Smooth muscle cell (in vitro differentiated cells): ENCODE data around the gene SLC39A9. TPM values are rescaled to one million over a fixed set of nuclear protein-coding genes. Genes with fewer than 3 reads are reported as not detected.

Source experiments
- DNase-seq: peaks from one replicate; lab custom pipeline; 2025; ENCODE audit not compliant: unreplicated experiment; lab: John Stamatoyannopoulos, UW
- H2AFZ ChIP-seq: fragments of 200-600 bp; sonication (generic); 2 replicates; pipeline ENCODE4 v1.6.0; 2016; ENCODE audit warnings: antibody characterized with exemption, low read depth, mild to moderate bottlenecking
- H3F3A ChIP-seq: fragments of 200-600 bp; sonication (generic); 2 replicates; pipeline ENCODE4 v1.6.0; 2017; ENCODE audit warnings: antibody characterized with exemption, low read depth
- H3K27ac ChIP-seq: fragments of 200-600 bp; sonication (generic); 2 replicates; pipeline ENCODE4 v1.5.1; 2016; ENCODE audit warnings: low read depth, mild to moderate bottlenecking
- H3K27me3 ChIP-seq: fragments of 200-600 bp; sonication (generic); 2 replicates; pipeline ENCODE4 v1.6.1; 2016; ENCODE audit warnings: low read depth, mild to moderate bottlenecking
- H3K36me3 ChIP-seq: fragments of 200-600 bp; sonication (generic); 2 replicates; pipeline ENCODE4 v1.5.1; 2016; ENCODE audit warnings: low read depth
- H3K4me1 ChIP-seq: fragments of 200-600 bp; sonication (generic); 2 replicates; pipeline ENCODE4 v1.5.1; 2016; ENCODE audit warnings: low read depth
- H3K4me2 ChIP-seq: fragments of 200-600 bp; sonication (generic); 2 replicates; pipeline ENCODE4 v1.6.0; 2016; ENCODE audit warnings: mild to moderate bottlenecking
- H3K4me3 ChIP-seq: fragments of 200-600 bp; sonication (generic); 2 replicates; pipeline ENCODE4 v1.5.1; 2016; ENCODE audit warnings: mild to moderate bottlenecking
- H3K79me2 ChIP-seq: fragments of 200-600 bp; sonication (generic); 2 replicates; pipeline ENCODE4 v1.6.0; 2016; ENCODE audit warnings: low read depth, mild to moderate bottlenecking
- H3K9ac ChIP-seq: fragments of 200-600 bp; sonication (generic); 2 replicates; pipeline ENCODE4 v1.6.0; 2016; ENCODE audit warnings: low read depth
- H3K9me3 ChIP-seq: fragments of 200-600 bp; sonication (generic); replicated peaks from 2 replicates; pipeline ENCODE4 v1.5.1; 2016; ENCODE audit warnings: low read depth
- H4K20me1 ChIP-seq: fragments of 200-600 bp; sonication (generic); 2 replicates; pipeline ENCODE4 v1.6.0; 2016; ENCODE audit warnings: low read depth
- WGBS: methylation state at CpG from one replicate; pipeline ENCODE4 v1.1.7; 2016; ENCODE audit warnings: low lambda C conversion rate; 5-methylcytosine and 5-hydroxymethylcytosine counted together
- polyA plus RNA-seq: library from polyadenylated mRNA; unstranded; fragments of >200 nt; fragmentation: Nextera tagmentation; extraction: Ambion mirVana; gene quantifications from 2 replicates; pipeline ENCODE4 v1.2.1, GENCODE V29; 2016
- total RNA-seq: library from RNA; depleted of rRNA; stranded (reverse); fragments of >200 nt; gene quantifications from 2 replicates; pipeline ENCODE4 v1.2.3, GENCODE V29; 2014
- TF ChIP-seq, protein P1 (sequence below): fragments of 200-600 bp; sonication (generic); IDR thresholded peaks from 2 replicates; pipeline ENCODE4 v1.5.1; 2017; ENCODE audit warnings: borderline replicate concordance, mild to moderate bottlenecking, antibody characterized with exemption; ENCODE audit not compliant: insufficient read depth, poor library complexity, severe bottlenecking

SLC39A9 gene
- total RNA-seq (106 and 110 TPM in 2 replicates), polyA plus RNA-seq (39.9 and 42.8 TPM in 2 replicates)

- Histone ChIP-seq H3K9ac (peak within 1 kb of the TSS; percentile 97), H3F3A (no peaks in the 10 kb centered on the region), H3K4me1 (peaks cover 33% of the 10 kb centered on the region), H3K27ac (peak within 1 kb of the TSS; percentile 92), H3K36me3 (peaks cover 3% of the 10 kb centered on the region), H3K27me3 (no peaks in the 10 kb centered on the region), H3K9me3 (no peaks in the 10 kb centered on the region), H2AFZ (peak within 1 kb of the TSS; percentile 84), H3K4me3 (peak within 1 kb of the TSS; percentile 79), H3K79me2 (peaks cover 93% of the 10 kb centered on the region), H3K4me2 (peak within 1 kb of the TSS; percentile 98), H4K20me1 (peaks cover 76% of the 10 kb centered on the region)
- WGBS = under 1% methylated on average over 53 of the region's 53 CpGs
- peak; percentile 55 for DNase-seq
- TF ChIP-seq, protein P1, sequence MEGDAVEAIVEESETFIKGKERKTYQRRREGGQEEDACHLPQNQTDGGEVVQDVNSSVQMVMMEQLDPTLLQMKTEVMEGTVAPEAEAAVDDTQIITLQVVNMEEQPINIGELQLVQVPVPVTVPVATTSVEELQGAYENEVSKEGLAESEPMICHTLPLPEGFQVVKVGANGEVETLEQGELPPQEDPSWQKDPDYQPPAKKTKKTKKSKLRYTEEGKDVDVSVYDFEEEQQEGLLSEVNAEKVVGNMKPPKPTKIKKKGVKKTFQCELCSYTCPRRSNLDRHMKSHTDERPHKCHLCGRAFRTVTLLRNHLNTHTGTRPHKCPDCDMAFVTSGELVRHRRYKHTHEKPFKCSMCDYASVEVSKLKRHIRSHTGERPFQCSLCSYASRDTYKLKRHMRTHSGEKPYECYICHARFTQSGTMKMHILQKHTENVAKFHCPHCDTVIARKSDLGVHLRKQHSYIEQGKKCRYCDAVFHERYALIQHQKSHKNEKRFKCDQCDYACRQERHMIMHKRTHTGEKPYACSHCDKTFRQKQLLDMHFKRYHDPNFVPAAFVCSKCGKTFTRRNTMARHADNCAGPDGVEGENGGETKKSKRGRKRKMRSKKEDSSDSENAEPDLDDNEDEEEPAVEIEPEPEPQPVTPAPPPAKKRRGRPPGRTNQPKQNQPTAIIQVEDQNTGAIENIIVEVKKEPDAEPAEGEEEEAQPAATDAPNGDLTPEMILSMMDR = no peak
Measured at GRCh38 chr14:69398053-69398817, at the start of gene SLC39A9, which contains the start of gene ERH. TSS of gene SLC39A9 (plus strand) at chr14:69398692. CDS start at chr14:69399370, 678 bp downstream. TSS of gene ERH (minus strand) at chr14:69398299. CDS start at chr14:69398233, 66 bp downstream.

DNA sequence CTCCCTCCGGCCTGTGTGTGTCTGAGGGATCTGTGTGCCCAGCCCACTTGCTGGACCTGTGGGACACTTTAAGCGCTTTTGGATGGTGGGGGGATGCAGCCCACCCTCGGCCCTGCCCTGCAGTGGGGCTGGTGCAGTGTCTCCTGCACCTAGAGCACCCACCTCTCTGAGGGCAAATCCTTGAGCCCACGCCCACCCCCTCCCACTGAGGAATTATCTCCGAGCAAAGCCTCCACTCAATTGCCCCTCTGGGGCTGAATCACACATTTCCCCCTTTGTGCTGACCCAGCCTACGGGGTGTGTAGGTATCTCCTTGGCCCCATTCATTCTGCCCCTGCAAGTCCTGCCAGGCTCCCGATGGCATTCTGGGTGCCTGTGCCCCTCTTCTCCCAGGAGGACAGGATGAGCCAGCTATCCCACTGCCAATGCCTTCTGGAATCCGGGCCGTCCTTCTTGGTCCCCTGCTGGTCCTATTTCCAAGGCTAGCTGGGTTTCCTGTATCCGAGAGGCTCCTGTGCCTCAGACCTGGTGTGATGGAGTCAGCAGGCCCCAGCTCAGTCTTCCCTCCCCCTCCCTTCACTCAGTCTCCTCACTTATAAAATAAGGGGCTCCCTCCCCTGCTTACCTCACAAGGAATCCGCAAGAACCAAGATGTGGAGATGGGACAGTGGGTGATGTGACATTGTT, 49.3 kb upstream of the SLC39A9 start:
- Histone ChIP-seq H3F3A (no peaks in the 10 kb centered on the region), H2AFZ (no peak overlapping the region), H3K36me3 (no peaks in the 10 kb centered on the region), H3K27me3 (peaks cover 11% of the 10 kb centered on the region), H3K4me2 (no peak overlapping the region), H3K9ac (no peak overlapping the region), H3K4me3 (no peak overlapping the region), H4K20me1 (no peaks in the 10 kb centered on the region), H3K27ac (no peak overlapping the region), H3K9me3 (no peaks in the 10 kb centered on the region), H3K79me2 (no peaks in the 10 kb centered on the region), H3K4me1 (no peaks in the 10 kb centered on the region)
- WGBS = 84% methylated on average over 11 of the region's 11 CpGs
- no peak for DNase-seq
- TF ChIP-seq, protein P1 = no peak

DNA sequence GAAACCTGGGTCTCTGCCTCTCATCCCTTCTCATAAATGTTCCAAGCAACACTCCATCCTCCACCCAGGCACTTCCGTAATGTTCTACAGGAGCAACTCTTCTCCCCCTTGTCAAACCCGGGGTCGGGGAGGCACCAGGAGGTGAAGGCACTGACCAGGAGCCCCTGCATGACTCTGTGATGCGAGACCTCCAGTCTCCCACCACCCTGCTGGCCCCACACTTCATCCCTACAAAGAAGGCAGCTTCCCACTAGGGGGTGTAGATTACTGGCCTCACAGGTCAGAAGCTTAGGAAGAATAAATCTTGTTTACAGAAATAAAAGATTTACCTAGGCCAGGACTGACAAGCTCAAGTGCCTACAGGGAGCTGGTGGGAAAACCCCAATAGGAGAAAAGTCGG, 47.6 kb upstream of the SLC39A9 start:
- no peaks in the 10 kb centered on the region for H3K36me3 ChIP-seq
- H3K9me3 ChIP-seq = no peaks in the 10 kb centered on the region
- H3K27ac ChIP-seq = no peak overlapping the region
- H4K20me1 ChIP-seq = no peaks in the 10 kb centered on the region
- no peak for DNase-seq
- H3F3A ChIP-seq = no peaks in the 10 kb centered on the region
- 92% methylated on average over 5 of the region's 5 CpGs for WGBS
- no peak overlapping the region for H2AFZ ChIP-seq
- H3K27me3 ChIP-seq = peaks cover 11% of the 10 kb centered on the region
- H3K9ac ChIP-seq = no peak overlapping the region
- TF ChIP-seq, protein P1 = no peak
- no peaks in the 10 kb centered on the region for H3K4me1 ChIP-seq
- H3K4me3 ChIP-seq = no peak overlapping the region
- no peak overlapping the region for H3K4me2 ChIP-seq
- H3K79me2 ChIP-seq = no peaks in the 10 kb centered on the region
